HL-60 (cell line): ENCODE measurements around the gene LAMC3.

ENCODE experiments used
- REST ChIP-seq: IDR thresholded peaks from 2 replicates; pipeline ENCODE4 v1.6.1; 2012; ENCODE audit warnings: low read depth; ENCODE audit not compliant: insufficient replicate concordance
- SPI1 ChIP-seq: IDR thresholded peaks from 2 replicates; pipeline ENCODE4 v1.6.1; 2012; ENCODE audit warnings: low read depth, mild to moderate bottlenecking, borderline replicate concordance
- TF ChIP-seq, protein P1 (sequence below): IDR thresholded peaks from one replicate; pipeline ENCODE4 v1.5.1; 2011; ENCODE audit warnings: low read length, control low read depth, inconsistent platforms; ENCODE audit not compliant: insufficient read depth

GRCh38 chr9:131087354-131087893 lies 78.5 kb downstream of the LAMC3 start:
- TF ChIP-seq, protein P1, sequence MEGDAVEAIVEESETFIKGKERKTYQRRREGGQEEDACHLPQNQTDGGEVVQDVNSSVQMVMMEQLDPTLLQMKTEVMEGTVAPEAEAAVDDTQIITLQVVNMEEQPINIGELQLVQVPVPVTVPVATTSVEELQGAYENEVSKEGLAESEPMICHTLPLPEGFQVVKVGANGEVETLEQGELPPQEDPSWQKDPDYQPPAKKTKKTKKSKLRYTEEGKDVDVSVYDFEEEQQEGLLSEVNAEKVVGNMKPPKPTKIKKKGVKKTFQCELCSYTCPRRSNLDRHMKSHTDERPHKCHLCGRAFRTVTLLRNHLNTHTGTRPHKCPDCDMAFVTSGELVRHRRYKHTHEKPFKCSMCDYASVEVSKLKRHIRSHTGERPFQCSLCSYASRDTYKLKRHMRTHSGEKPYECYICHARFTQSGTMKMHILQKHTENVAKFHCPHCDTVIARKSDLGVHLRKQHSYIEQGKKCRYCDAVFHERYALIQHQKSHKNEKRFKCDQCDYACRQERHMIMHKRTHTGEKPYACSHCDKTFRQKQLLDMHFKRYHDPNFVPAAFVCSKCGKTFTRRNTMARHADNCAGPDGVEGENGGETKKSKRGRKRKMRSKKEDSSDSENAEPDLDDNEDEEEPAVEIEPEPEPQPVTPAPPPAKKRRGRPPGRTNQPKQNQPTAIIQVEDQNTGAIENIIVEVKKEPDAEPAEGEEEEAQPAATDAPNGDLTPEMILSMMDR: no peak
- TF ChIP-seq SPI1 (no peak), REST (no peak)
